Endothelial cell of umbilical vein (primary cell): ENCODE measurements around the gene FOXI2. TPM values are rescaled to one million over a fixed set of nuclear protein-coding genes. Genes with fewer than 3 reads are reported as not detected.

Source experiments
- BruUV-seq: library from RNA; stranded (reverse); fragments of 400-500 nt; replicated peaks from 2 replicates; lab custom pipeline; 2021; lab: Mats Ljungman, UMichigan
- CTCF ChIA-PET: fragments of 300-600, 350-600 bp; sonication (Branson Sonifier 250); formaldehyde crosslinking; loops from one replicate; lab custom pipeline; 2021; ENCODE audit warnings: antibody characterized with exemption, inconsistent platforms; lab: Charles Lee
- POLR2A ChIA-PET: fragments of 300-600, 350-600 bp; sonication (Branson Sonifier 250); formaldehyde crosslinking; loops from one replicate; lab custom pipeline; 2021; ENCODE audit warnings: antibody characterized with exemption, inconsistent platforms; lab: Charles Lee
- DNase-seq: peaks from one replicate; pipeline ENCODE4 v3.0.0-alpha.2; 2011; ENCODE audit warnings: low read depth, low spot score
- FAIRE-seq: peaks from 2 replicates; lab custom pipeline; 2011; peaks lifted over from hg19 to GRCh38; lab: Jason Lieb, UNC
- H2AFZ ChIP-seq: 2 replicates; pipeline ENCODE4 v1.6.0; 2012; ENCODE audit warnings: low read depth, low read length, control low read depth, inconsistent platforms
- H3K27ac ChIP-seq: 2 replicates; pipeline ENCODE4 v1.5.1; 2011; ENCODE audit warnings: low read depth, mild to moderate bottlenecking, control low read depth, low read length, moderate library complexity; ENCODE audit not compliant: insufficient read depth
- H3K27me3 ChIP-seq, 2 experiments: 2 replicates each; pipeline versions ENCODE4 v1.6.0 to v1.6.1; 2011; ENCODE audit warnings: low read length in 2 of 2, mixed read lengths in 1 of 2; ENCODE audit not compliant: control insufficient read depth in 2 of 2, insufficient read depth in 2 of 2
- H3K36me3 ChIP-seq, 2 experiments: 2 replicates in 1 of 2; 3 replicates in 1 of 2; pipeline ENCODE4 v1.5.1; 2011; ENCODE audit warnings: low read length in 2 of 2, mild to moderate bottlenecking in 1 of 2, moderate library complexity in 1 of 2; ENCODE audit not compliant: control insufficient read depth in 2 of 2, insufficient read depth in 2 of 2; ENCODE audit errors: extremely low read depth in 1 of 2
- H3K4me1 ChIP-seq: 3 replicates; pipeline ENCODE4 v1.5.1; 2011; ENCODE audit warnings: mild to moderate bottlenecking, low read length; ENCODE audit not compliant: control insufficient read depth, insufficient read depth; ENCODE audit errors: extremely low read depth
- H3K4me2 ChIP-seq: 2 replicates; pipeline ENCODE4 v1.6.1; 2011; ENCODE audit warnings: low read length, control low read depth, mixed read lengths; ENCODE audit not compliant: insufficient read depth
- H3K4me3 ChIP-seq, 3 experiments: fragments of 200-600 bp in 1 of 3; sonication (generic), shearing (Covaris generic) in 1 of 3; replicated peaks in 1 of 3; 2 replicates each; pipeline ENCODE4 v1.5.1; 2011 to 2016; ENCODE audit warnings: control low read depth in 3 of 3, low read length in 3 of 3, mild to moderate bottlenecking in 2 of 3, inconsistent platforms in 1 of 3, low read depth in 1 of 3, moderate library complexity in 1 of 3; ENCODE audit not compliant: insufficient read depth in 1 of 3
- H3K79me2 ChIP-seq: 2 replicates; pipeline ENCODE4 v1.6.0; 2012; ENCODE audit warnings: low read length, inconsistent platforms; ENCODE audit not compliant: control insufficient read depth, insufficient read depth
- H3K9ac ChIP-seq: replicated peaks from 2 replicates; pipeline ENCODE3; 2011; ENCODE audit warnings: low read length, control low read depth; ENCODE audit not compliant: insufficient read depth; ENCODE audit errors: extremely low read depth
- H3K9me1 ChIP-seq: replicated peaks from 3 replicates; pipeline ENCODE4 v1.6.0; 2011; ENCODE audit warnings: mild to moderate bottlenecking, low read length; ENCODE audit not compliant: control insufficient read depth, insufficient read depth; ENCODE audit errors: extremely low read depth
- H3K9me3 ChIP-seq: replicated peaks from 2 replicates; pipeline ENCODE4 v1.5.1; 2012; ENCODE audit warnings: low read length, inconsistent platforms; ENCODE audit not compliant: control insufficient read depth, insufficient read depth
- H4K20me1 ChIP-seq: replicated peaks from 2 replicates; pipeline ENCODE3; 2011; ENCODE audit warnings: mild to moderate bottlenecking, low read length; ENCODE audit not compliant: control insufficient read depth, insufficient read depth; ENCODE audit errors: extremely low read depth
- CTCF ChIP-seq, 2 donors: IDR thresholded peaks; 1 replicate in 1 of 2; 2 replicates in 1 of 2; pipeline ENCODE4 v1.5.1; 2011; ENCODE audit warnings: low read length in 2 of 2, mild to moderate bottlenecking in 2 of 2, moderate library complexity in 2 of 2, control low read depth in 1 of 2, inconsistent platforms in 1 of 2, low read depth in 1 of 2; ENCODE audit not compliant: insufficient read depth in 1 of 2; ENCODE audit errors: extremely low read depth in 1 of 2
- EZH2 ChIP-seq: IDR thresholded peaks from 2 replicates; pipeline ENCODE4 v1.6.1; 2012; ENCODE audit warnings: borderline replicate concordance, low read depth, mild to moderate bottlenecking, moderate library complexity, low read length, inconsistent platforms; ENCODE audit not compliant: severe bottlenecking
- FOS ChIP-seq: IDR thresholded peaks from 2 replicates; pipeline ENCODE4 v1.6.1; 2011; ENCODE audit warnings: mild to moderate bottlenecking, low read length, moderate library complexity, borderline replicate concordance; ENCODE audit not compliant: insufficient read depth
- GATA2 ChIP-seq: IDR thresholded peaks from 2 replicates; pipeline ENCODE4 v1.7.0; 2011; ENCODE audit warnings: low read depth, mild to moderate bottlenecking, moderate library complexity, mixed read lengths, low read length; ENCODE audit not compliant: insufficient read length, insufficient read depth
- JUN ChIP-seq: IDR thresholded peaks from 2 replicates; pipeline ENCODE4 v1.6.1; 2011; ENCODE audit warnings: borderline replicate concordance, low read depth; ENCODE audit not compliant: insufficient read length, insufficient read depth
- MAX ChIP-seq: IDR thresholded peaks from 2 replicates; pipeline ENCODE4 v1.6.1; 2011; ENCODE audit not compliant: insufficient read depth, insufficient read length
- MYC ChIP-seq: IDR thresholded peaks from one replicate; pipeline ENCODE4 v1.6.1; 2011; ENCODE audit warnings: mild to moderate bottlenecking, low read depth, low read length
- POLR2A ChIP-seq: IDR thresholded peaks from 2 replicates; pipeline ENCODE4 v1.6.1; 2012; ENCODE audit warnings: low read depth, mild to moderate bottlenecking, control low read depth, low read length
- POLR2AphosphoS5 ChIP-seq: IDR thresholded peaks from 2 replicates; pipeline ENCODE4 v1.6.1; 2012; ENCODE audit warnings: low read depth, mild to moderate bottlenecking, control low read depth, low read length, moderate library complexity; ENCODE audit not compliant: insufficient read depth
- dilution Hi-C: fragments of 300-500 bp; cut with MboI; formaldehyde crosslinking; loops from one replicate; pipeline ENCODE4 v1.15.0; 2019; ENCODE audit warnings: low sequenced_read_pairs; ENCODE audit not compliant: extremely low pct_ligation_motif_present
- intact Hi-C: fragments of 100-400 bp; cut with micrococcal nuclease; formaldehyde crosslinking; loops from one replicate; pipeline ENCODE4 v1.10.0; 2022
- polyA plus RNA-seq, 4 experiments: library from polyadenylated mRNA; depleted of rRNA in 3 of 4; stranded (reverse) in 3 of 4; unstranded in 1 of 4; fragments of >200 nt; gene quantifications; 2 replicates each; pipeline versions ENCODE4 v1.2.1 to v1.2.3, GENCODE V29; 2011 to 2012; ENCODE audit warnings: missing spikeins in 1 of 4
- total RNA-seq: library from RNA; stranded (reverse); gene quantifications from 2 replicates; pipeline ENCODE4 v1.2.3, GENCODE V29; 2021

FOXI2 gene
- total and polyA plus RNA-seq, 2 donors (not counting 3 experiments of a cell fraction or from before 2014, with no cell fraction given) = not detected

DNA sequence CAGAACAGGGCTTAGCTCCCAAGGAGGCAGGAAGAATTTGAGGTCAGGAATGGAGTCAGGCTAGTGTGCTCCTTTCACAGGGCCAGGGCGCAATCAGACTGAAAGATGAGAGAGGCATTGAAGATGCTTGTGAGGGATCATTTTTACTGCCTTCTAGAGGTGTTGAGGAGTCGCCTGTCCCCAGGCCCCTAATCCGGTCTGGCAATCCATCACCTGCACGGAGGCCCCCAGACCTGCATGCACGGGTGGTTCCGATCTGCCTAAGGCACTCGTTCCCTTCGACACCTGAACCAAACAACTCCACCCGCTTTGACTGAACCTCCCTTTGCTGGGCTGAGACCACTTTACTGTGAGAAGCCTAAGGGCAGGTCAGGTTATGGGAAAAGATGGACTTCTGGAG, 8.0 kb downstream of the FOXI2 start:
- Histone ChIP-seq H3K9me3 (no peaks in the 10 kb centered on the region), H3K27ac (no peak overlapping the region), H3K4me1 (no peaks in the 10 kb centered on the region), H2AFZ (no peak overlapping the region), H3K4me2 (no peak overlapping the region), H3K36me3 (no peaks in the 10 kb centered on the region), H3K4me3 (no peak overlapping the region), H3K79me2 (no peaks in the 10 kb centered on the region), H3K9ac (no peak overlapping the region), H3K27me3 (peaks cover 0 to 2% of the 10 kb centered on the region in 2 experiments), H4K20me1 (no peaks in the 10 kb centered on the region), H3K9me1 (no peaks in the 10 kb centered on the region)
- BruUV-seq = no TSS peak
- DNase-seq = no peak
- FAIRE-seq = no peak
- intact Hi-C loops = no loop called here
- TF ChIP-seq MAX = no peak
- TF ChIP-seq MYC = no peak
- TF ChIP-seq CTCF (IDR thresholded peaks at IDR 0.05; ENCODE audit: extremely low read depth in 1 of 2, insufficient read depth in 1 of 2, low read depth in 1 of 2, low read length in 2 of 2) = no peak
- TF ChIP-seq GATA2 = no peak
- no peak for TF ChIP-seq POLR2A
- TF ChIP-seq FOS = no peak
- no peak for TF ChIP-seq POLR2AphosphoS5
- no peak for TF ChIP-seq EZH2
- TF ChIP-seq JUN = no peak
- dilution Hi-C loops = no loop called here
- POLR2A ChIA-PET = no interaction called here
- CTCF ChIA-PET = no interaction called here
